Effector memory CD4-positive, alpha-beta T cell (primary cell): ENCODE measurements around the gene BMERB1.
A peak's percentile ranks its signal among the peaks of the same experiment; 100 is the strongest.
"Not testable (repeated sequence)": the region's sequence is repeated elsewhere in the genome, so short reads cannot be mapped to it uniquely, and the experiment has no call there.

Source experiments
- DNase-seq, 3 donors: peaks; one replicate each; pipeline ENCODE4 v3.0.0-alpha.2; 2020
- H3K27ac ChIP-seq: 2 replicates; pipeline ENCODE4 v1.7.0; 2013; ENCODE audit warnings: mild to moderate bottlenecking, low read length, moderate library complexity; ENCODE audit not compliant: insufficient read depth, poor library complexity, severe bottlenecking
- H3K27me3 ChIP-seq: replicated peaks from 2 replicates; pipeline ENCODE4 v1.7.0; 2013; ENCODE audit warnings: mild to moderate bottlenecking, low read length; ENCODE audit not compliant: insufficient read depth, control insufficient read depth, poor library complexity, severe bottlenecking
- H3K36me3 ChIP-seq: 2 replicates; pipeline ENCODE4 v1.7.0; 2013; ENCODE audit warnings: mild to moderate bottlenecking, low read length, moderate library complexity; ENCODE audit not compliant: control insufficient read depth, insufficient read depth
- H3K4me1 ChIP-seq: 2 replicates; pipeline ENCODE4 v1.7.0; 2013; ENCODE audit warnings: low read length, mild to moderate bottlenecking; ENCODE audit not compliant: control insufficient read depth, insufficient read depth, poor library complexity, severe bottlenecking
- H3K4me3 ChIP-seq: 2 replicates; pipeline ENCODE4 v1.7.0; 2013; ENCODE audit warnings: low read length, low read depth, mild to moderate bottlenecking; ENCODE audit not compliant: insufficient read depth, poor library complexity, severe bottlenecking
- H3K9me3 ChIP-seq: 2 replicates; pipeline ENCODE4 v1.7.0; 2013; ENCODE audit warnings: mild to moderate bottlenecking, low read length, moderate library complexity; ENCODE audit not compliant: control insufficient read depth
- total RNA-seq, 3 donors: gene quantifications; one replicate each; lab custom pipeline; 2026; lab: John Stamatoyannopoulos, UW

The BMERB1 gene
- total RNA-seq, result 0.69 to 2.5 (median 0.87) reads per million in 3 donors

DNA sequence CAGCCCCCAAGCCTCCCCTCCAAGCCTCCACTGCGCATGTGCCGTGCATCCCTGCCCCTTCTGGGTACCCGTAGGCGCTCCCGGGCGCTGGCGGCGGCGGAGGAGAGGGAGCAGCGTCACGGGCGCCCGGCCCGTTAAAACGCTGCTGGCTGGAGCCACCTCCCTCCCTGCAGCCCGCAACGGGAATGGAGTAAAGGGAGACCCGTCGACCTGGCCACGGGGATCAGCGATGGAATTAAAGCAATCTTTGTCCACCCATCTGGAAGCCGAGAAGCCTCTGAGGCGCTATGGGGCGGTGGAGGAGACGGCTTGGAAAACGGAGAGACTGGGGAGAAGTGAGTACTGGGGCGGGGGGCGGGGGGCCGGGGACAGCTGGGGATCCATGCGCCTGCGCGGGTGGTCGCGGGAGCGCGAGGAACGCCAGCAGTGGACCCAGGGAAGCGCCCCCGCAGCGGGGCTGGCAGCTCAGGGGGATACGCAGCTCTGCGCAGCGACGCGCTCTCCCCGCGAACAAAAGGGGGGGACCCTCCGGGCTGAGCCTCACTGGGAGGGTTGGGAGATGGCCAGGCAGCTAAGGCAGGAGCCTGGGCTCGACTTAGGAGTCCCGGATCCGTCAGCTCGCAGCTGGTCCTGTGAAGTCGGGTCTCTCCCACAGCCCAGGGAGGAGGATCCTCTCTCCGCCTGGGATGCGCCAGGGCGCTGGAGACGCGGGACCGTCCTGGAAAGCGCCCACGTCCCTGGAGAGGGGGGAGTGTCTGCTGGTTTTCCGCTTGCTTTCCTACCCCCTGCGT, at the start of gene BMERB1:
BMERB1 (plus strand) TSS at position 164 of the 791 bp plus-strand sequence; CDS start at position 230, 66 bp downstream.
- no peak for DNase-seq
- Histone ChIP-seq H3K36me3 (no peaks in the 10 kb centered on the region), H3K9me3 (no peaks in the 10 kb centered on the region), H3K4me1 (peaks cover 10% of the 10 kb centered on the region), H3K27me3 (peaks cover 8% of the 10 kb centered on the region), H3K4me3 (peak within 1 kb of the TSS; percentile 58), H3K27ac (no peak within 1 kb of the TSS)

DNA sequence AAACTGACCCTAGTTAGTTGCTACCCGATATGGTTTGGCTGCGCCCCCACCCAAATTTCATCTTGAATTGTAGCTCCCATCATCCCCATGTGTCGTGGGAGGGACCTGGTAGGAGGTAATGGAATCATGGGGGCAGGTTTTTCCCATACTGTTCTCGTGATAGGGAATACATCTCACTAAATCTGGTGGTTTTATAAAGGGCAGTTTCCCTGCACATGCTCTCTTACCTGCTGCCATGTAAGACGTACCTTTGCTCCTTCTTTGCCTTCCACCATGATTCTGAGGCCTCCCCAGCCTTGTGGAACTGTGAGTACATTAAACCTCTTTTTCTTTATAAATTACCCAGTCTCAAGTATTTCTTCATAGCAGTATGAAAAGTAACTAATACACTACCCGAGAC, 46.3 kb upstream of the BMERB1 start:
- not testable (repeated sequence) for H3K27me3 ChIP-seq, H3K36me3 ChIP-seq, H3K9me3 ChIP-seq, DNase-seq, H3K4me3 ChIP-seq, H3K4me1 ChIP-seq, H3K27ac ChIP-seq

- not testable (repeated sequence) for DNase-seq, H3K4me3 ChIP-seq, H3K27me3 ChIP-seq, H3K36me3 ChIP-seq, H3K4me1 ChIP-seq, H3K9me3 ChIP-seq, H3K27ac ChIP-seq
These were observed 44.5 kb upstream of the BMERB1 start for GRCh38 chr16:15389916-15390315.

- H3K4me3 ChIP-seq, H3K36me3 ChIP-seq, DNase-seq, H3K4me1 ChIP-seq, H3K27ac ChIP-seq, H3K9me3 ChIP-seq, H3K27me3 ChIP-seq: not testable (repeated sequence)
These were observed 41.4 kb upstream of the BMERB1 start for GRCh38 chr16:15393025-15393424.

DNA sequence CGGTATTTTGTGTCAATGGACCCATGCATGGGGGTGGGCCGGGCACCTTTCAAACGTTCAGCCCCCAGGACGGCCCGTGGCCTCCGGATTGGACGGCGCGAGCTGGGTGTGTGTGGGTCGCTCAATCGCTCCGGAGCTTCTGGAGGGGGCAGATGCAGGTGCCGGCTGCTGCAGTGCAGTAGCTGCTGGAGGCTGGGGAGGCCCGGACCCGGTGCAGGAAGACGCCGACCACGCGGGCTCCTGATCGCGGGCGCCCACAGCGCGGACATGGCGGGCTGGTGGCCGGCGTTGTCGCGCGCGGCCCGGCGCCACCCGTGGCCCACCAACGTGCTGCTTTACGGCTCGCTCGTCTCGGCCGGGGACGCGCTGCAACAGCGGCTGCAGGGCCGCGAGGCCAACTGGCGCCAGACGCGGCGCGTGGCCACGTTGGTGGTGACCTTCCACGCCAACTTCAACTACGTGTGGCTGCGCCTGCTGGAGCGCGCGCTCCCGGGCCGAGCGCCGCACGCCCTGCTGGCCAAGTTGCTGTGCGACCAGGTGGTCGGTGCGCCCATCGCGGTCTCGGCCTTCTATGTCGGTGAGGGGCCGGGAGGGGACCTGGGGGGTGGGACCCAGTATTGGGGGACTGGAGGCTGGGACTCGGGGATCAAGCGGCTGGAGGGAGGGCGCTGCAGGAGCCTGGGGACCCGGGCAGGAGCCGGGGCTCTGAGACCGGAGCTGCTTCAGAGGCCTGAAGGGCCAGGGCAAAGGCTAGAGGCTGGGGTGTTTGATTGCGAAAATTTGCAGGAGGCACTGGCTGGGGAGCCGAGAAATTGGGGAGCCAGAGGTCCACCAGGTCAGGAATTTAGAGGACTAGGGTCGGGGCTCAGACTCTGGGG, 38.5 kb upstream of the BMERB1 start, which contains the start of gene MPV17L:
MPV17L (plus strand) TSS at position 124 of the 878 bp plus-strand sequence; CDS start at position 268, 144 bp downstream.
- DNase-seq, H3K27me3 ChIP-seq, H3K4me3 ChIP-seq, H3K36me3 ChIP-seq, H3K9me3 ChIP-seq, H3K27ac ChIP-seq, H3K4me1 ChIP-seq: not testable (repeated sequence)

DNA sequence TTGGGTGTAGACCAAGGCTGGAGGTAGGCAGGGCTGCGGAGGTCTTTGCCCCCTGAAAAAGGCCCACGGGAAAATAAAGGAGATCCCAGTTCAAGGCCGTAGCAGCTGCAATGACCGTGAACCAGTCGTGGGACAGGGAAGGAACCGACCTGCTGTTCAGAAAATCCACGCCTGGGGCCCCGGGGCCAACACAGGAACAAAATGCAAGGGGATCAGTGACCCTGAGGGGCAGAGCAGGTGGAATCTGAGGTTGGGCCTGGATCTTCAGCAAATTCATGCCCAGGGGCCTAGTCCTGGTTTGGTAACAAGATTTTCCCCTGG, 37.9 kb upstream of the BMERB1 start:
- not testable (repeated sequence) for H3K27me3 ChIP-seq, H3K27ac ChIP-seq, H3K4me1 ChIP-seq, H3K36me3 ChIP-seq, H3K4me3 ChIP-seq, H3K9me3 ChIP-seq, DNase-seq

- H3K4me1 ChIP-seq, result no peaks in the 10 kb centered on the region
- H3K36me3 ChIP-seq, result no peaks in the 10 kb centered on the region
- no peak overlapping the region for H3K27ac ChIP-seq
- no peak for DNase-seq
- H3K27me3 ChIP-seq, result no peaks in the 10 kb centered on the region
- H3K9me3 ChIP-seq, result no peaks in the 10 kb centered on the region
- no peak overlapping the region for H3K4me3 ChIP-seq
These were observed 37.3 kb upstream of the BMERB1 start for GRCh38 chr16:15396948-15397594.

- Histone ChIP-seq H3K4me3 (no peak overlapping the region), H3K27me3 (no peaks in the 10 kb centered on the region), H3K4me1 (no peaks in the 10 kb centered on the region), H3K36me3 (no peaks in the 10 kb centered on the region), H3K9me3 (no peaks in the 10 kb centered on the region), H3K27ac (no peak overlapping the region)
- no peak for DNase-seq
These were observed 35.6 kb upstream of the BMERB1 start for GRCh38 chr16:15398618-15399316.

DNA sequence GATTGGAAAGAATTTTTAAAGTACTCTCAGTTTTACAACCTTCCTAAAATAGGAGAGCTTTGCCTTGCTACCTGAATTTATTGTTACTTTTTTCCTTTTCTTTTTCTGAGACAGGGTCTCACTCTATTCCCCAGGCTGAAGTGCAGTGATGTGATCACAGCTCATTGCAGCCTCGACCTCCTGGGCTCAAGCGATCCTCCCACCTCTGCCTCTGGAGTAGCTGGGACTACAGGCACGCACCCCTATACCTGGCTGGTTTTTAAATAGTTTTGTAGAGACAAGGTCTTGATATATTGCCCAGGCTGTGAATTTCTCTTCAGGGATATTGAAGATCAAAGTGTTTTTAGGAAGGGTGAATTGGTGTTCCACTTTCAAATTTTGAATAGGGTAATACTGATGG, 35.1 kb upstream of the BMERB1 start:
- no peak for DNase-seq
- Histone ChIP-seq H3K36me3 (no peaks in the 10 kb centered on the region), H3K27me3 (no peaks in the 10 kb centered on the region), H3K4me3 (no peak overlapping the region), H3K4me1 (no peaks in the 10 kb centered on the region), H3K27ac (no peak overlapping the region), H3K9me3 (no peaks in the 10 kb centered on the region)
